ELR (cell line): ENCODE results near the gene KCNK2.

ENCODE experiments used
- DNase-seq: peaks from one replicate; pipeline ENCODE4 v3.0.0-alpha.2; 2015; ENCODE audit warnings: low read depth

The KCNK2 gene

GRCh38 chr1:215252164-215252563 is 169.6 kb downstream of the KCNK2 start:
- DNase-seq = no peak

- no peak for DNase-seq
Observed at GRCh38 chr1:215256936-215257679, 174.6 kb downstream of the KCNK2 start.

- no peak for DNase-seq
Observed at GRCh38 chr1:215260711-215261110, 178.2 kb downstream of the KCNK2 start.

- no peak for DNase-seq
Observed at GRCh38 chr1:215262106-215262505, 179.6 kb downstream of the KCNK2 start.

- DNase-seq = peak; percentile 12
Observed at GRCh38 chr1:215263636-215264035, 181.1 kb downstream of the KCNK2 start.

- DNase-seq = no peak
Observed at GRCh38 chr1:215264649-215265048, 182.1 kb downstream of the KCNK2 start.

- no peak for DNase-seq
Observed at GRCh38 chr1:215267495-215267894, 185.0 kb downstream of the KCNK2 start.

- no peak for DNase-seq
Observed at GRCh38 chr1:215269955-215270354, 187.4 kb downstream of the KCNK2 start.

- DNase-seq = peak; percentile 91
Observed at GRCh38 chr1:215273838-215274516, 191.4 kb downstream of the KCNK2 start.

- no peak for DNase-seq
Observed at GRCh38 chr1:215276582-215276981, 194.0 kb downstream of the KCNK2 start.

- peak; percentile 41 for DNase-seq
Observed at GRCh38 chr1:215277532-215277931, 195.0 kb downstream of the KCNK2 start.

GRCh38 chr1:215279682-215280081 is 197.1 kb downstream of the KCNK2 start:
- DNase-seq = no peak

- peak; percentile 77 for DNase-seq
Observed at GRCh38 chr1:215282557-215282956, 200.0 kb downstream of the KCNK2 start.

GRCh38 chr1:215285013-215285800 is 202.7 kb downstream of the KCNK2 start:
- DNase-seq = peak; percentile 35
